Smooth muscle cell (in vitro differentiated cells): ENCODE measurements around the gene SCML1. TPM values are rescaled to one million over a fixed set of nuclear protein-coding genes. Genes with fewer than 3 reads are reported as not detected.

Experiments used
- DNase-seq: peaks from one replicate; lab custom pipeline; 2025; ENCODE audit not compliant: unreplicated experiment; lab: John Stamatoyannopoulos, UW
- H2AFZ ChIP-seq: fragments of 200-600 bp; sonication (generic); 2 replicates; pipeline ENCODE4 v1.6.0; 2016; ENCODE audit warnings: antibody characterized with exemption, low read depth, mild to moderate bottlenecking
- H3F3A ChIP-seq: fragments of 200-600 bp; sonication (generic); 2 replicates; pipeline ENCODE4 v1.6.0; 2017; ENCODE audit warnings: antibody characterized with exemption, low read depth
- H3K27ac ChIP-seq: fragments of 200-600 bp; sonication (generic); 2 replicates; pipeline ENCODE4 v1.5.1; 2016; ENCODE audit warnings: low read depth, mild to moderate bottlenecking
- H3K27me3 ChIP-seq: fragments of 200-600 bp; sonication (generic); 2 replicates; pipeline ENCODE4 v1.6.1; 2016; ENCODE audit warnings: low read depth, mild to moderate bottlenecking
- H3K36me3 ChIP-seq: fragments of 200-600 bp; sonication (generic); 2 replicates; pipeline ENCODE4 v1.5.1; 2016; ENCODE audit warnings: low read depth
- H3K4me1 ChIP-seq: fragments of 200-600 bp; sonication (generic); 2 replicates; pipeline ENCODE4 v1.5.1; 2016; ENCODE audit warnings: low read depth
- H3K4me2 ChIP-seq: fragments of 200-600 bp; sonication (generic); 2 replicates; pipeline ENCODE4 v1.6.0; 2016; ENCODE audit warnings: mild to moderate bottlenecking
- H3K4me3 ChIP-seq: fragments of 200-600 bp; sonication (generic); 2 replicates; pipeline ENCODE4 v1.5.1; 2016; ENCODE audit warnings: mild to moderate bottlenecking
- H3K79me2 ChIP-seq: fragments of 200-600 bp; sonication (generic); 2 replicates; pipeline ENCODE4 v1.6.0; 2016; ENCODE audit warnings: low read depth, mild to moderate bottlenecking
- H3K9ac ChIP-seq: fragments of 200-600 bp; sonication (generic); 2 replicates; pipeline ENCODE4 v1.6.0; 2016; ENCODE audit warnings: low read depth
- H3K9me3 ChIP-seq: fragments of 200-600 bp; sonication (generic); replicated peaks from 2 replicates; pipeline ENCODE4 v1.5.1; 2016; ENCODE audit warnings: low read depth
- H4K20me1 ChIP-seq: fragments of 200-600 bp; sonication (generic); 2 replicates; pipeline ENCODE4 v1.6.0; 2016; ENCODE audit warnings: low read depth
- WGBS: methylation state at CpG from one replicate; pipeline ENCODE4 v1.1.7; 2016; ENCODE audit warnings: low lambda C conversion rate; 5-methylcytosine and 5-hydroxymethylcytosine counted together
- polyA plus RNA-seq: library from polyadenylated mRNA; unstranded; fragments of >200 nt; fragmentation: Nextera tagmentation; extraction: Ambion mirVana; gene quantifications from 2 replicates; pipeline ENCODE4 v1.2.1, GENCODE V29; 2016
- total RNA-seq: library from RNA; depleted of rRNA; stranded (reverse); fragments of >200 nt; gene quantifications from 2 replicates; pipeline ENCODE4 v1.2.3, GENCODE V29; 2014
- TF ChIP-seq, protein P1 (sequence below): fragments of 200-600 bp; sonication (generic); IDR thresholded peaks from 2 replicates; pipeline ENCODE4 v1.5.1; 2017; ENCODE audit warnings: borderline replicate concordance, mild to moderate bottlenecking, antibody characterized with exemption; ENCODE audit not compliant: insufficient read depth, poor library complexity, severe bottlenecking

Gene SCML1
- total and polyA plus RNA-seq, 2 experiments from 2014 or later, result 9.8 to 12.4 TPM

DNA sequence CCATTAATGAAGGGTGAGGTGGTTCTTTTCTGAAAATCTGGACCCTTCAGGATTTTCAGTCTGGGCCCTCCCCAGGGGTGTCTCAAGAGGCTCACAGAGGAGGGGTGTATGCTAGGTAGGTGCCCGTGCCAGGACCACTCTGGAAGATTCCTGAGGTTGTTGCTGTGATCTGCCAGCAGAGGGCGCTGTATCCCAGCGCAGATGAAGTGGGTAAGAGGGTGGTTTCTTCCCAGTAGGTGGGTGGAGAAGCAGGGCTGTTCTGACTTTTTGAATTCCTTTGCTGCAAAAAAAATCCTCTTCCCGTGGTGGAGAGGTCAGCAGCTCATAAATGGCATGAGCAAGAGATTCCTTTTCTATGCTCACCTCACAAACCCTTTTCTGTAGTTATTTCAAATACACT, 51.1 kb downstream of the SCML1 start:
- H3K9me3 ChIP-seq, result no peaks in the 10 kb centered on the region
- no peaks in the 10 kb centered on the region for H4K20me1 ChIP-seq
- no peaks in the 10 kb centered on the region for H3K27me3 ChIP-seq
- TF ChIP-seq, protein P1, sequence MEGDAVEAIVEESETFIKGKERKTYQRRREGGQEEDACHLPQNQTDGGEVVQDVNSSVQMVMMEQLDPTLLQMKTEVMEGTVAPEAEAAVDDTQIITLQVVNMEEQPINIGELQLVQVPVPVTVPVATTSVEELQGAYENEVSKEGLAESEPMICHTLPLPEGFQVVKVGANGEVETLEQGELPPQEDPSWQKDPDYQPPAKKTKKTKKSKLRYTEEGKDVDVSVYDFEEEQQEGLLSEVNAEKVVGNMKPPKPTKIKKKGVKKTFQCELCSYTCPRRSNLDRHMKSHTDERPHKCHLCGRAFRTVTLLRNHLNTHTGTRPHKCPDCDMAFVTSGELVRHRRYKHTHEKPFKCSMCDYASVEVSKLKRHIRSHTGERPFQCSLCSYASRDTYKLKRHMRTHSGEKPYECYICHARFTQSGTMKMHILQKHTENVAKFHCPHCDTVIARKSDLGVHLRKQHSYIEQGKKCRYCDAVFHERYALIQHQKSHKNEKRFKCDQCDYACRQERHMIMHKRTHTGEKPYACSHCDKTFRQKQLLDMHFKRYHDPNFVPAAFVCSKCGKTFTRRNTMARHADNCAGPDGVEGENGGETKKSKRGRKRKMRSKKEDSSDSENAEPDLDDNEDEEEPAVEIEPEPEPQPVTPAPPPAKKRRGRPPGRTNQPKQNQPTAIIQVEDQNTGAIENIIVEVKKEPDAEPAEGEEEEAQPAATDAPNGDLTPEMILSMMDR, result peak; percentile 70
- 27% methylated on average over 4 of the region's 4 CpGs for WGBS
- H2AFZ ChIP-seq, result no peak overlapping the region
- no peaks in the 10 kb centered on the region for H3F3A ChIP-seq
- H3K4me2 ChIP-seq, result no peak overlapping the region
- H3K4me3 ChIP-seq, result no peak overlapping the region
- no peaks in the 10 kb centered on the region for H3K36me3 ChIP-seq
- no peaks in the 10 kb centered on the region for H3K4me1 ChIP-seq
- DNase-seq, result no peak
- H3K9ac ChIP-seq, result no peak overlapping the region
- no peak overlapping the region for H3K27ac ChIP-seq
- H3K79me2 ChIP-seq, result no peaks in the 10 kb centered on the region

DNA sequence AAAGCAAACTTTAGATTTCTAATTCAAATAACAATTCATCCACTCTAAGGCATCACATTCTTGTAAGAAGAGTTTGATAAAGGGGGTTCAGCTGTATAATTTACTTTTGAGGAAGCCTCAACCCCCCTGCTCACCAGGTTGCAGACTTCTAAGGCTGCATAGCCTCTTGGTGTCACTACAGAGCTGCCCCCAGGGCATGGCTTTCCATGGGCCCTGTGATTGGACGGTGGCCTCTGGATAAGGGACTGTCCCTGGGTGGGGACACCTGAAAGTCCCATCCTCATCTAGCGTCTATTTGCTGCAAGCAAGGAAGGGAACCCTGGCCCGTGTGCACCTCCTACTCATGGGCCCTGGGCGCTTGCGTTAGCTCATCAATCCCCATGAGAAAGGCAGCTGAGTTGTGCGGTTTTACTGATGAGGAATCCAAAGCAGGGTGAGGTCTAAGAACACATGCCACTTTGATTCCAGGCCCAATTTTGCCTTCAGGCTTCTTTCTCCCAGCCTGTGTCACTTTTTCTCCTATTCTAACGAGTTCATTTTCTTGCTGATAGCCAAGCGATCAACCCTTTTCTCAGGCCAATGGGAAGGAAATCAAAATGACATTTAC, 51.8 kb downstream of the SCML1 start:
- no peak overlapping the region for H3K4me2 ChIP-seq

DNA sequence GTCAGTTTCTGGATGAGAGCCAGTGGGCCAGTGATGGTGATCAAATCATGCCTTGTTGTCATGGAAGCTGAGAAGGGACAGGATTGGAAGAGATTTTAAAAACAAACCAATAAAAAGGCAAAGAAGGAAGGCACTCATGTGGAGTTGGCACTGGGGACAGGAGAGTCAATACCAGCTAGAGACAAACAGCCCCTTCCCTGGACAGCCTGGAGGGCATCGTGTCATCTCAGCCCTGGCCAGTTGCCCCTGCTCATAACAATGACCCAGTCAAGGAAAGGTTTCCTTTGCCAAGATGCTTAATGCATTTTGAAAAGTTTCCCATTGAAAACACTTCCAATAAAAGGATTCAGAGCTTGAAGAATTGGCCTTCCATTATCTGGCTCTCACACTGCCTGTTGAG, 55.5 kb downstream of the SCML1 start:
- Histone ChIP-seq H3K36me3 (no peaks in the 10 kb centered on the region), H3K9me3 (no peaks in the 10 kb centered on the region), H3F3A (no peaks in the 10 kb centered on the region), H4K20me1 (no peaks in the 10 kb centered on the region), H3K4me1 (no peaks in the 10 kb centered on the region), H3K4me3 (no peak overlapping the region), H3K79me2 (no peaks in the 10 kb centered on the region), H3K27ac (no peak overlapping the region), H3K27me3 (no peaks in the 10 kb centered on the region), H3K4me2 (no peak overlapping the region), H2AFZ (no peak overlapping the region), H3K9ac (no peak overlapping the region)
- 62% methylated on average over 1 of the region's 1 CpG for WGBS
- TF ChIP-seq, protein P1, result no peak
- DNase-seq, result no peak

More for the DNA sequence above, 51.8 kb downstream of the SCML1 start:
- Histone ChIP-seq H3K27me3 (no peaks in the 10 kb centered on the region), H3K79me2 (no peaks in the 10 kb centered on the region), H4K20me1 (no peaks in the 10 kb centered on the region), H3K9me3 (no peaks in the 10 kb centered on the region), H3K9ac (no peak overlapping the region), H3K27ac (no peak overlapping the region), H3K4me1 (no peaks in the 10 kb centered on the region), H3K4me3 (no peak overlapping the region), H3K36me3 (no peaks in the 10 kb centered on the region), H2AFZ (no peak overlapping the region), H3F3A (no peaks in the 10 kb centered on the region)
- no peak for DNase-seq
- TF ChIP-seq, protein P1, result no peak
- 84% methylated on average over 8 of the region's 8 CpGs for WGBS

DNA sequence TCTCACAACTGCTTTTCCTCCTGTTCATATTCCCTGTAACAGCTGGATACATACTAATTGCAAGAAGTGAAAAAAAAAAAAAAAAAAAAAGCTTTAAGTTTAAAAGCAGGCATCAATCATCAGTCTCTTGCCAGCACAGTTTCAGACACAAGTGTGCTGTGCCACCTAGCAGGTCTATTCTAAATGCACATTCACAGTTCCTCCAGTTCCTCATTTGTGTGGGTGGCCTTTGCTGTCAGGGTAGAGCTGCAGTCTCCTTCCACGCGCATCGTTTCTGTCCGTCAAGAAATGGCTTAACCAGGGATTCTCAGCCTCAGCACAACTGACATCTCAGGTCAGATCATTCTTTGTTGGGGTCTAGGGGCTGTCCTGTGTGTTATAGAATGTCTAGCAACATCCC, 61.6 kb downstream of the SCML1 start:
- Histone ChIP-seq H3K27me3 (no peaks in the 10 kb centered on the region), H3K4me3 (no peak overlapping the region), H3F3A (no peaks in the 10 kb centered on the region), H4K20me1 (no peaks in the 10 kb centered on the region), H3K27ac (no peak overlapping the region), H3K4me1 (no peaks in the 10 kb centered on the region), H3K9me3 (no peaks in the 10 kb centered on the region), H3K9ac (no peak overlapping the region), H2AFZ (no peak overlapping the region), H3K36me3 (no peaks in the 10 kb centered on the region), H3K79me2 (no peaks in the 10 kb centered on the region), H3K4me2 (no peak overlapping the region)
- TF ChIP-seq, protein P1, result no peak
- WGBS, result 95% methylated on average over 4 of the region's 4 CpGs
- DNase-seq, result no peak
